K562 (cell line): ENCODE data around the gene IFNGR1. TPM values are rescaled to one million over a fixed set of nuclear protein-coding genes. Genes with fewer than 3 reads are reported as not detected.

ENCODE experiments used
- ATAC-seq: fragments of 200-7000 bp; cut with Tn5 transposase; 3 replicates; pipeline ENCODE4 v1.9.1; 2020; ENCODE audit warnings: moderate library complexity
- BruUV-seq: library from RNA; stranded (reverse); fragments of 400-500 nt; replicated peaks from 2 replicates; lab custom pipeline; 2021; lab: Mats Ljungman, UMichigan
- CTCF ChIA-PET: fragments of 300-600 bp; formaldehyde crosslinking; extraction: SDS; loops from one replicate; lab custom pipeline; 2021; ENCODE audit warnings: low intra/inter-chr PET ratio; lab: Yijun Ruan, JAX
- POLR2A ChIA-PET: fragments of 300-600, 350-650 bp; sonication (Branson Sonifier 250); formaldehyde crosslinking; extraction: SDS; loops from one replicate; lab custom pipeline; 2021; ENCODE audit warnings: antibody characterized with exemption, inconsistent platforms; lab: Yijun Ruan, JAX
- DNase-seq, 4 experiments: peaks; one replicate each; pipeline versions ENCODE4 v3.0.0 to v3.0.0-alpha.2; 2011 to 2018; ENCODE audit warnings: low spot score in 3 of 4, mixed read lengths in 3 of 4; ENCODE audit errors: extremely low read depth in 1 of 4
- FAIRE-seq: peaks from 2 replicates; lab custom pipeline; 2011; peaks lifted over from hg19 to GRCh38; lab: Jason Lieb, UNC
- H2AFZ ChIP-seq: 2 replicates; pipeline ENCODE4 v1.6.0; 2011; ENCODE audit warnings: low read depth, low read length, control low read depth, inconsistent platforms
- H3K27ac ChIP-seq: fragments of 200-600 bp; 3 replicates; pipeline ENCODE4 v1.8.0; 2011; ENCODE audit warnings: low read depth, mild to moderate bottlenecking, control low read depth, inconsistent platforms, low read length, moderate library complexity, mixed read lengths; ENCODE audit errors: extremely low read depth
- H3K27me3 ChIP-seq, 2 experiments: fragments of 300-600 bp in 1 of 2; 2 replicates in 1 of 2; 3 replicates in 1 of 2; pipeline versions ENCODE4 v1.6.0 to v1.8.0; 2011; ENCODE audit warnings: inconsistent platforms in 2 of 2, low read length in 2 of 2, mild to moderate bottlenecking in 1 of 2, mixed read lengths in 1 of 2, moderate library complexity in 1 of 2; ENCODE audit not compliant: control insufficient read depth in 2 of 2, insufficient read depth in 2 of 2
- H3K36me3 ChIP-seq: fragments of 300-600 bp; 3 replicates; pipeline ENCODE4 v1.8.0; 2011; ENCODE audit warnings: mild to moderate bottlenecking, low read length, inconsistent platforms; ENCODE audit not compliant: control insufficient read depth, insufficient read depth
- H3K4me1 ChIP-seq, 2 experiments: fragments of 200-600 bp in 1 of 2; replicated peaks in 1 of 2; 2 replicates in 1 of 2; 3 replicates in 1 of 2; pipeline versions ENCODE4 v1.5.1 to v1.8.0; 2011; ENCODE audit warnings: inconsistent platforms in 2 of 2, low read length in 2 of 2, mild to moderate bottlenecking in 1 of 2, mixed read lengths in 1 of 2, moderate library complexity in 1 of 2; ENCODE audit not compliant: control insufficient read depth in 2 of 2, insufficient read depth in 2 of 2
- H3K4me2 ChIP-seq: 2 replicates; pipeline ENCODE4 v1.6.1; 2011; ENCODE audit warnings: low read length, control low read depth, inconsistent platforms, mixed read lengths; ENCODE audit not compliant: insufficient read depth
- H3K4me3 ChIP-seq: fragments of 200-600 bp; sonication (generic), shearing (Covaris generic); 2 replicates; pipeline ENCODE4 v1.5.1; 2016; ENCODE audit warnings: control low read depth, inconsistent platforms
- H3K79me2 ChIP-seq: fragments of 200-600 bp; 3 replicates; pipeline ENCODE4 v1.8.0; 2011; ENCODE audit warnings: low read length, inconsistent platforms; ENCODE audit not compliant: control insufficient read depth, insufficient read depth
- H3K9ac ChIP-seq, 2 experiments: 2 replicates each; pipeline versions ENCODE4 v1.6.0 to v1.6.1; 2011; ENCODE audit warnings: low read depth in 2 of 2, low read length in 2 of 2, control low read depth in 1 of 2, inconsistent platforms in 1 of 2, mild to moderate bottlenecking in 1 of 2, mixed read lengths in 1 of 2; ENCODE audit not compliant: insufficient read depth in 1 of 2
- H3K9me1 ChIP-seq: one replicate; pipeline ENCODE4 v1.6.0; 2011; ENCODE audit warnings: inconsistent platforms, mild to moderate bottlenecking, low read length, moderate library complexity; ENCODE audit not compliant: control insufficient read depth, insufficient read depth
- H3K9me3 ChIP-seq: replicated peaks from 2 replicates; pipeline ENCODE4 v1.5.1; 2011; ENCODE audit warnings: low read depth, low read length, inconsistent platforms; ENCODE audit not compliant: control insufficient read depth, insufficient read depth
- H4K20me1 ChIP-seq: replicated peaks from 2 replicates; pipeline ENCODE4 v1.6.1; 2011; ENCODE audit warnings: low read length, inconsistent platforms, mixed read lengths; ENCODE audit not compliant: control insufficient read depth, insufficient read depth
- ARID1B ChIP-seq: fragments of 450-650 bp; IDR thresholded peaks from 2 replicates; pipeline ENCODE4 v1.6.1; 2016; ENCODE audit warnings: antibody characterized with exemption, mild to moderate bottlenecking, inconsistent platforms
- C11orf30 ChIP-seq: fragments of 450-650 bp; IDR thresholded peaks from 2 replicates; pipeline ENCODE4 v1.6.1; 2016; ENCODE audit warnings: low read depth, mild to moderate bottlenecking
- CBFA2T3 ChIP-seq: fragments of 450-650 bp; IDR thresholded peaks from 2 replicates; pipeline ENCODE4 v1.6.1; 2017
- ETV1 ChIP-seq: fragments of 450-650 bp; conservative IDR thresholded peaks from 2 replicates; pipeline ENCODE4 v1.6.1; 2016; ENCODE audit warnings: missing genetic modification characterization, control low read depth, low read depth, missing compliant biosample characterization
- FOXJ2 ChIP-seq: fragments of 200-800 bp; sonication (Bioruptor generic); IDR thresholded peaks from 2 replicates; pipeline ENCODE4 v1.6.1; 2016; ENCODE audit warnings: missing genetic modification characterization, missing compliant biosample characterization
- KLF13 ChIP-seq: fragments of 450-650 bp; IDR thresholded peaks from 2 replicates; pipeline ENCODE4 v1.6.1; 2016; ENCODE audit warnings: missing genetic modification characterization, low read depth, mild to moderate bottlenecking, missing compliant biosample characterization, moderate library complexity, borderline replicate concordance
- MEF2A ChIP-seq: IDR thresholded peaks from 2 replicates; pipeline ENCODE4 v1.6.1; 2011; ENCODE audit warnings: low read depth, mild to moderate bottlenecking, low read length, moderate library complexity; ENCODE audit not compliant: control insufficient read depth
- MEF2D ChIP-seq: conservative IDR thresholded peaks from 2 replicates; pipeline ENCODE4 v1.6.1; 2016; ENCODE audit warnings: low read depth, missing genetic modification characterization, missing compliant biosample characterization
- MEIS2 ChIP-seq: fragments of 450-650 bp; IDR thresholded peaks from 2 replicates; pipeline ENCODE4 v1.6.1; 2014; ENCODE audit warnings: mild to moderate bottlenecking; ENCODE audit not compliant: partially characterized antibody
- PBX2 ChIP-seq, 2 experiments: IDR thresholded peaks in 1 of 2; conservative IDR thresholded peaks in 1 of 2; 2 replicates each; pipeline ENCODE4 v1.6.1; 2016; ENCODE audit warnings: low read depth in 2 of 2, mild to moderate bottlenecking in 1 of 2, missing compliant biosample characterization in 1 of 2, missing genetic modification characterization in 1 of 2, moderate library complexity in 1 of 2
- PRPF4 ChIP-seq: fragments of 200-400 bp; formaldehyde crosslinking; IDR thresholded peaks from one replicate; pipeline ENCODE4 v1.6.1; 2017; ENCODE audit warnings: low read length, low read depth, mild to moderate bottlenecking; ENCODE audit not compliant: insufficient read depth, poor library complexity, severe bottlenecking
- PYGO2 ChIP-seq: fragments of 450-650 bp; IDR thresholded peaks from 2 replicates; pipeline ENCODE4 v1.6.1; 2016; ENCODE audit warnings: mild to moderate bottlenecking, missing genetic modification characterization, moderate library complexity, missing compliant biosample characterization
- RBM22 ChIP-seq: fragments of 200-400 bp; formaldehyde crosslinking; IDR thresholded peaks from 2 replicates; pipeline ENCODE4 v1.6.1; 2018; ENCODE audit warnings: low read length, low read depth; ENCODE audit not compliant: poor library complexity, severe bottlenecking
- SAFB ChIP-seq: fragments of 200-400 bp; formaldehyde crosslinking; IDR thresholded peaks from 2 replicates; pipeline ENCODE4 v1.6.1; 2017; ENCODE audit warnings: low read depth, low read length, borderline replicate concordance
- SMARCA4 ChIP-seq: fragments of 450-650 bp; IDR thresholded peaks from 2 replicates; pipeline ENCODE4 v1.6.1; 2016
- ZBED1 ChIP-seq: IDR thresholded peaks from 2 replicates; pipeline ENCODE4 v1.6.1; 2014
- ZFP1 ChIP-seq: fragments of 450-650 bp; formaldehyde crosslinking; IDR thresholded peaks from 2 replicates; pipeline ENCODE4 v1.4.0; 2020; ENCODE audit warnings: mild to moderate bottlenecking, mixed read lengths
- ZNF507 ChIP-seq: conservative IDR thresholded peaks from 2 replicates; pipeline ENCODE4 v1.6.1; 2017; ENCODE audit warnings: missing genetic modification characterization, missing compliant biosample characterization
- WGBS: fragments of 100-300 bp; shearing (Covaris generic); methylation state at CpG from one replicate; pipeline ENCODE4 v1.1.6; 2016; ENCODE audit warnings: low coverage, mixed read lengths; ENCODE audit not compliant: insufficient coverage; ENCODE audit errors: missing lambda C conversion rate; 5-methylcytosine and 5-hydroxymethylcytosine counted together
- in situ Hi-C: fragments of 300-500 bp; cut with MboI; formaldehyde crosslinking; loops from 4 replicates; pipeline ENCODE4 v1.15.0; 2018; ENCODE audit warnings: inconsistent platforms, mixed read lengths
- intact Hi-C: fragments of 100-400 bp; cut with micrococcal nuclease; formaldehyde crosslinking; loops from 2 replicates; pipeline ENCODE4 v1.14.2; 2022
- polyA plus RNA-seq, 8 experiments: library from polyadenylated mRNA; depleted of rRNA in 4 of 8; stranded (reverse) in 5 of 8; unstranded in 3 of 8; fragments of >200 nt; fragmentation: Nextera tagmentation in 2 of 8; fragmentation: Illumina TruSeq in 1 of 8; extraction: Ambion mirVana in 2 of 8; extraction: Trizol in 1 of 8; gene quantifications; 2 replicates each; pipeline versions ENCODE4 v1.2.1 to v1.2.3, GENCODE V29; 2011 to 2014; ENCODE audit warnings: inconsistent platforms in 1 of 8, missing spikeins in 1 of 8
- total RNA-seq, 7 experiments: library from RNA; depleted of rRNA in 6 of 7; stranded (reverse); fragments of >200 nt in 6 of 7; fragmentation: Illumina TruSeq in 2 of 7; extraction: Trizol in 2 of 7; gene quantifications; 2 replicates each; pipeline versions ENCODE4 v1.2.1 to v1.2.3, GENCODE V29; 2011 to 2021; ENCODE audit warnings: low replicate concordance in 1 of 7

IFNGR1 gene
- total and polyA plus RNA-seq, 9 of the 15 experiments (the other 6 are each of a cell fraction or from before 2014, with no cell fraction given), result 14.7 to 47.0 (median 26.7) TPM

DNA sequence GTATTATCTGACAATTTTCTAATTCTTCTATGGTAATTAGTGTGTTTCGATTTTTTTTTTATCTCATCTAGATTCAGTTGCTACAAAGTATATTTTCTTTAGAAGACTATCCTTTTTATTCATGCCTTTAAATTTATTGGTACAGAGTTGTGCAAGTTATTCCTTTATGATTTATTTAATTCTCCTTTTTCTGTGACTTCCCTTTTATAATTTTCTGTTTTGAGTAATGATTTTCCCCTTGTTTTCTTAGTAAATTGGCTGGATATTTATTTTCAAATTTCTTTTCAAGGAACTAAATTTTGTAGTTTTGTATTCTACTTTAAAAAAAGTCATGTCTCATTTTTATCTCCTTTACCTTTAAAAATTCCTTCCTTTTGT is 43.3 kb downstream of the IFNGR1 start (continued):
- no peak for TF ChIP-seq RBM22
- TF ChIP-seq PYGO2 (tag), result no peak
- no peak for TF ChIP-seq PRPF4
- TF ChIP-seq ZNF507 (tag), result no peak
- no peak for TF ChIP-seq ZFP1 (CRISPR knock-in tag)
- TF ChIP-seq KLF13, result no peak
- TF ChIP-seq SAFB, result no peak

DNA sequence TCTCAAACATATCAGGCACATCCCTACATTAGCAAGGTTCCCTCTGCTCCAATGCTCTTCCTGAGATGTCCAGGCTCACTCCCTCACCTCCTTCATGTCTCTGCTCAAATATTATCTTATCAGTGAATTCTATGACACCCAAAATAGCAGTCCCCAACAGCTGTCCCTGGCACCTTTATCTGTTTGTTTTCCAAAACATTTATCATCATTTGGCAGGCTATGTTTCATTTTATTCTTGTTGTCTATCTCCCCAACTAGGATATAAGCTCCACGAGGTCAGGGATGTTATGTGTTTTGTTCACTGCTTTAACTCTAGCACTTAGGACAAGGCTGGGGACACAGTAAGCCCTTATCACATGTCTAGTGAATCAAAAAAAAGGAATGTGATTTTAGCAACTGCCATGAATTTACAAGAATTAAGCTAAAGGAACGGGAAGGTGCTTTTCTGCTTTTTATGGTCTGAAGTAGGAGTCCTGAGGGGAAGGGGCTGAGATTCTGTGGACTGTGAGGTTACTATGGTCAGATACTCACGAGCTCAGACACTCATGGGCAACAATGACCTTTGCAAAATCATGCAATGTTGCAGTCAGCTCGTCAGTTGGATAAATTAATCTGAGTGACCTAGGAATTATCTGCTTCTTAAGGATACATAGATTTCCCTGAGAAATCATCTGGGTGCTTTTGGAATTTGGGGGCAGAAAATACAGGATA is 43.9 kb downstream of the IFNGR1 start:
- Histone ChIP-seq H3K9me1 (no peaks in the 10 kb centered on the region), H3K36me3 (no peaks in the 10 kb centered on the region), H3K4me3 (no peak overlapping the region), H4K20me1 (no peaks in the 10 kb centered on the region), H3K27ac (no peak overlapping the region), H2AFZ (peak overlapping the region; percentile 43), H3K27me3 (no peaks in the 10 kb centered on the region), H3K4me2 (peak overlapping the region; percentile 28), H3K9ac (no peak overlapping the region), H3K9me3 (no peaks in the 10 kb centered on the region; the same call in 1 of the 2 replicates), H3K4me1 (peaks cover 4 to 30% of the 10 kb centered on the region in 2 experiments; a peak in 4 of 5 replicates), H3K79me2 (no peaks in the 10 kb centered on the region)
- in situ Hi-C loops, result no loop called here
- no TSS peak for BruUV-seq
- ATAC-seq (peak; percentile 16; the same call in 1 of the 3 replicates), FAIRE-seq (no peak), DNase-seq (peak in 1 of 4 experiments; percentile 24)
- 5% methylated on average over 4 of the region's 4 CpGs for WGBS
- CTCF ChIA-PET, result no interaction called here
- POLR2A ChIA-PET, result interaction anchor here (0.7 kb wide), 1 partner anchor 458 kb away, joined by 3 read pairs; no protein-coding TSS in a partner anchor
- intact Hi-C loops, result no loop called here
- TF ChIP-seq ZBED1, result no peak
- TF ChIP-seq MEF2A, result 0 out of 2 replicates have a peak, but pooled peaks have one; percentile 28
- peak; percentile 43 for TF ChIP-seq ARID1B
- TF ChIP-seq MEF2D (tag), result peak; percentile 89
- TF ChIP-seq MEIS2, result peak; percentile 81
- no peak for TF ChIP-seq C11orf30
- no peak for TF ChIP-seq PBX2 (CRISPR knock-in tag; IDR thresholded peaks at IDR 0.05; ENCODE audit: low read depth)
- 0 out of 2 replicates have a peak, but pooled peaks have one; percentile 57 for TF ChIP-seq PBX2 (tag; conservative IDR thresholded peaks at IDR 0.05; ENCODE audit: low read depth)
- 0 out of 2 replicates have a peak, but pooled peaks have one; percentile 53 for TF ChIP-seq FOXJ2 (tag)
- TF ChIP-seq SMARCA4, result peak; percentile 21; the same call in 1 of the 2 replicates
- TF ChIP-seq CBFA2T3, result peak; percentile 63
- no peak for TF ChIP-seq ETV1 (tag)
